Stimulated activated CD8-positive, alpha-beta memory T cell treated with anti-CD3 and anti-CD28 coated beads, Interleukin-12 subunit alpha, Interleukin-12 subunit beta, amount 100 ng/mL, for 1 hour (primary cell): ENCODE data around the gene ZNF576.
"Not testable (repeated sequence)": the region's sequence is repeated elsewhere in the genome, so short reads cannot be mapped to it uniquely, and the experiment has no call there.

Source experiments
- DNase-seq: peaks from one replicate; pipeline ENCODE4 v3.0.0-alpha.2; 2020; ENCODE audit warnings: low read depth

Gene ZNF576

DNA sequence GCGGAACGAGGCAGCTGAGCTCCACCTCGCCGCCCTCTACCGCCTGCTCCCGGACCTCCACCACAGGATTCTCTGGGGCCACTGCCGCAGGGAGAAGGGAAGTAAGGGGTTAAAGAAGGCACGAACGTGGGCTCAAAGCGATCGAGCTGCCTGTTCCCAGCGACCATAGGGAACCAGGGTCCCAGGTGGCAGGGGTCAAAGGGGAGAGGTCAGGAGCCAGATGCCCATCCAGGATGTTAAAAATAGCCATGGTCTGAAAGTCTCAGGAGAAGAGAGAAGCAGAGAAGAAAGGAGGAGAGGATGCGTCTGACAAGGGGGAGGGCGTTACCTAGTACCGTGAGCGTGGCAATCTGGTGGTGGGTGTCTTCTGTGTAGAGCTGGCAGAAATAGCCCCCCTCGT lies 30.4 kb downstream of the ZNF576 start:
- no peak for DNase-seq

DNA sequence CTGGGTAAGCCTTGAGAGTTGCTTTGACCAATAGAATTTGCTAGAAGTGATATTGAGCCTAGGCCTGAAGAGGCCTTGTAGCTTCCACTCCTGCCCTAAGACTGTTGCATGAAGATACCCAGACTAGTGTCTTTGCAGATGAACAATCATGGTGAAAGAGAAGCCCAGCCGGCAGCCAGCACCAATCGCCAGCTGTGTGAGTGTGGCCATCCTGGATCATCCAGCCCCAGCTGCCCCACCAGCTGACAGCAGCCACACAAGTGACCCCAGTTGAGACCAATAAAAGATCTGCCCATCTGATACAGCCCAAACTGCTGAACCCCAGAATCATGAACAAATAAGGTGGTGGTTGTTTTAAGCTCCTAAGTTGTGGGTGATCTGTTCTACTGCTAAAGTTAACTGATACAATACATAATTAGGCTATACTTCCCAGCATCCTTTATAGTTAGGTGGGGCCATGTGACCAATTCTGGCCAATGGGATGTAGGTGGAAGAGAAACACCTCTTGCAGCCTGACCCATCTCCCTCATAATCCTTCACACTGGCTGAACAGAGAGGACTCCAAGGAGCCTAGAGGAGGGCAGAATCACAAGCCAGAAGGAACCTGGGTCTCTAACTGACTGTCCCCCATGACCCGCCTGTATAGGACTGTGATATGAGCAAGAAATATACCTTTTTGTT lies 32.4 kb downstream of the ZNF576 start:
- no peak for DNase-seq

DNA sequence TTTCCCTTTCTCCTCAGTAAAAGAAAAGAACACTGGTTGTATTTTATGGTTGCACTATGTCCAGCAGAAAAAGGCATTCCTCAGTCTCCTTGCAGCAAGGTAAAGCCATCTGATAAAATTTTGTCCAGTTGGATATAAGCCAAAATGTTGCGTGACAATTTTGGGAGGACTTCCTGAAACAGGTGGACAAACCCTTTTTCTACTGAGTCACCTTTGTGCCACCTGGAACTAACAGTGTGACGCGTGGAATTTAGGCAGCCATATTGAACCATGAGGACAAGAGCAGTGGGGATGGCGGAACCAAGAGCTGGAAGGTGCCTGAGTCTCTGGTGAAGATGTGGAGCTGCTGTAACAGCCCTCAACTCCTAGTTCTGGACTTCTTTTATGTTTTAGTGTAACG lies 35.1 kb downstream of the ZNF576 start:
- no peak for DNase-seq

DNA sequence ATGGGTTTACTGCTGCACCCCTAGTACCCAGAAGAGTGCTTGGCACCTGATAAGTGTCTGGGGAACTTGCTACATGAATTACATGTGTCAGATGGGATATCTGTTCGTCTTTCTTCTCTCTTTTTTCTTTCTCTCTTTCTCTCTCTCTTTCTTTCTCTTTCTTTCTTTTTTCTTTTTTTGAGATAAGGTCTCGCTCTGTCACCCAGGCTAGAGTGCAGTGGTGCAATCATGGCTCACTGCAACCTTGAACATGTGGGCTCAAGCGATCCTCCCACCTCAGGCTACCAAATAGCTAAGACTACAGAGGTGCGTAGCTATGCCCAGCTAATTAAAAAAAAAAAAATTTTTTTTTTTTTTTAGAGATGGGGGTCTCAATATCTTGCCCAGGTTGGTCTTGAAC lies 37.1 kb downstream of the ZNF576 start:
- DNase-seq = no peak

DNA sequence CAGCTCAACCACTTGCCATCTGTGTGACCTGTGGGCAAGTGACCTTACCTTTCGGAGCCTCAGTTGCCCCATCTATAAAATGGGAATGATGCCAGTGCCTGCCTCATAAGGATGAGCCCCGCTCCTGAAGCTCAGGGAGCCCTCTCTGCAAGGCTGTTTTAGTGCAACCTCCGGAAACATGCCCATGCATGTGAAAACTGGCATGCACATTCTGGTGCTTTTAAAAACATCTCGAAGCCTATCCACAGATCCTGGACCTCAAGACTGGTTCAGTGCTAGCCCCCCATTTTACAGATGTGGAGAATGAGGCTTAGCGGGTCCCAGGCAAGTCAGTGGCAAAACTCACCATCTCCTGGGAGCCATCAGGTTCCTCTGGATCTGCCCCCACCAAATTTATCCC lies 37.7 kb downstream of the ZNF576 start:
- DNase-seq = no peak

DNA sequence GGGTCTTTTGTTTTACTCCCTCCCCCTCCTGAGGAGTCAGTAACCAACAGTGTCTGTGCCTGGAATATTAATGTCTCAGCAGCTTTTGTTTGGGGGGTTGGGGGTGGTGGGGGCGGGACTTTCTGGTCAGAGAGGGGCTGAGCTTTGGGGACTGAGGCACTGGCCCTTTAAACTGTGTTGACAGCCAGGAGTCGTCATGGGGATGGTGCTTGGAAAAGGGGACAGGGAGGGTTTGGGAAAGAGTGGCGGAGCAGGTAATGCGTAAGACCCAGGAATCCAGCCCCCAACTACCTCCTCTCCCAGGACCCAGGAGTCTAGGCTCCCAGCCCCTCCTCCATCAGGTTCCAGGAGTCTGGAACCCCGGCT lies 38.1 kb downstream of the ZNF576 start:
- no peak for DNase-seq

DNA sequence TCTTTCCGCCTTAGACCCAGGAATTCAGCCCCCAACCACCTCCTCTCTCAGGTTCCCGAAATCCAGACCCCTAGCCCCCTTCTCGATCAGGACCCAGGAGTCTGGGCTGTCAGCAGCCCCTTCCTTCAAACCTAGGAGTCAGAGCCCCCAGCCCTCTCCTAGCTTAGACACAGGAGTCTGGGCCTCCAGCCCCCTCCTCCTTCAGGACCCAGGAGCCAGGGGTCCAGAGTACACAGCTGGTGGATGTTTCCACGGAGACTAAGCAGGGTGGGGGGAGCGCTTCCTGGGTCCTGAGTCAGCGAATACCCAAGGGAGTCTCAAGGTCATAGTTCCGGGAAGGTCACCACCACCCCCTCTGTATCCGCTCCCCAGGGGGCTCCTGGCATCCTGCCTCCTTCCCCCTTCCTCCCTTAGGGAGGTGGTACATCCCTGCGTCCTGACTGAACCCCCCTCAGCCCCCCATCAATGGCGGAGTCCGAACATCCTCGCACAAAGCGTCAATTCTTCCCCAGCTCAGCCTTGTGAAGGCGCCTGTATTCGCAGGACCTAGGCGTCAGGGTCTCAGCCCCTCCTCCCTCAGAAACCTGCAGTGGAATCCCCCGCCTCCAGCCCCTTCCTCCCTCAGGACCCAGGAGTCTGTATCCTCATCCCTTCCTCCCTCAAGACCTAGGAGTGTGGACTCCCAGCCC lies 38.6 kb downstream of the ZNF576 start:
- DNase-seq = no peak

DNA sequence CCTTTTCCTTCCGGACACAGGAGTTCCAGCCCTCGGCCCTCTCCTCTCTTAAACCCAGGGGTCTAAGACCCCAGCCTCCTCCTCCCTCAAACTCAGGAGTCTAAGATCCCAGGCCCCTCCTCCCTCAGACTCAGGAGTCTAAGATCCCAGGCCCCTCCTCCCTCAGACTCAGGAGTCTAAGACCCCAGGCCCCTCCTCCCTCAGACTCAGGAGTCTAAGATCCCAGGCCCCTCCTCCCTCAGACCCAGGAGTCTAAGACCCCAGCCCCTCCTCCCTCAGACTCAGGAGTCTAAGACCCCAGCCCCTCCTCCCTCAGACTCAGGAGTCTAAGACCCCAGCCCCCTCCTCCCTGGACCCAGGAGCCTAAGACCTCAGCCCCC lies 39.2 kb downstream of the ZNF576 start:
- not testable (repeated sequence) for DNase-seq

DNA sequence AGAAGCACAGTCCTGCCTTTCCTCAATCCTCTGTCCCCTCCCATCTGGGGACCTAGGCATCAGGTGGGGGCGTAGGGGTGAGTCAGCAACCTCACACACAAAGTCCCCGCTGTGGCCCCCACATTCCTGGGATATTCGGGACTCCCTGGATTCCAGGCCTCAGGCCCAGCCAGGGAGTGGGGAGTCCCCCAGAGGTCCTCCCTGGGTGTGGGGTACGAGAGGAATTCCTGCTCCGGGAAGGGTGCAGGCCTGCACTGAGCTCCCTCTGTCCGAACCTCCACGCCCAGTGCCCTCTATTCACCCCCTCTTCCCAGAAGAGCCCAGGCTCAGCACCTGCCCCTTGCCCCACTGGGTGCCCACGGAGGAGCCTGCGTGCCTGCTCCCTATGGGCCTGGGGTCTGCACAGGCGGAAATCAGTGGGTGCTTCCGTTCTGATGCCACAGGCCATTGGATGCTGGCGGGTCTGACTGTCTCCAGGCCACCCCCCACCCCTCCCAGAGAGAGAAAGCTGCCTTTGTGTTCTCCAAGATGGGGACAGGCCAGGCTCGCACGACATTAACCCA lies 39.8 kb downstream of the ZNF576 start:
- DNase-seq = no peak

DNA sequence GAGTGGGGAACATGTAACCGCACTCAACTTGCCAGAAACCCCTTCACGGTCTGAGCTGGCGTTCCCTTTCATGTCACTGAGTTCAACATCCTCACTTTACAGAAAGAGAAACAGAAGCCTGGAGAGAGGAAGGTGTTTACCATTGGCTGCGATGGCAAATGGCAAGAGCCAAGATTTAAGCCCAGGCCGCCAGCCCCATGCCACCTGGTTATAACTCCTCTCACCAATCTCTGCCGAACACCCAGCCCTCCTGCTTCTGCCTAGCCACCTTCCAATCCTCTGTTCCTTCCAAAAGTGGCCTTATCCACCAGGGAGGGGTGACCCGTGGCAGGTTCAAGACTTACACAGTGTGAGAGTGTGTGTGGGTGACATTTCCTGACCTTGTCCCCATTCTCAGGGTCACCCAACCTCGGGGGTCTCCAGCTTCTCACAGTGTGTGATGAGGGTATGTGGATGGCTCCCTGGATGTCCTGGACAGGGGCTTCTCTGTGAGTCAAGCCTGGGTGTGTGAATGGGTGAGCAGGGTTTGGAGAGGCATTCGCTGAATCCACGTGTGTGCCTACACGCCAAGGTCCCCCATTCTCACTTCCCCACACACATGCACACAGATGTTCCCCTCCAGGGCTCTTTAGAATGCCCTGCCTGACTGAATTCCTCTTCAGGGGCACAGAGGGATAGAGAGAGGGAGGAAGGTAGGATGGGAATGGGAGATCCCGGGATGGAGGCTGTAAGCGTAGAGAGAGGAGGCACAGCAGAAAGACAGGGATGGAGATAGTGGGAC lies 42.0 kb downstream of the ZNF576 start:
- no peak for DNase-seq

DNA sequence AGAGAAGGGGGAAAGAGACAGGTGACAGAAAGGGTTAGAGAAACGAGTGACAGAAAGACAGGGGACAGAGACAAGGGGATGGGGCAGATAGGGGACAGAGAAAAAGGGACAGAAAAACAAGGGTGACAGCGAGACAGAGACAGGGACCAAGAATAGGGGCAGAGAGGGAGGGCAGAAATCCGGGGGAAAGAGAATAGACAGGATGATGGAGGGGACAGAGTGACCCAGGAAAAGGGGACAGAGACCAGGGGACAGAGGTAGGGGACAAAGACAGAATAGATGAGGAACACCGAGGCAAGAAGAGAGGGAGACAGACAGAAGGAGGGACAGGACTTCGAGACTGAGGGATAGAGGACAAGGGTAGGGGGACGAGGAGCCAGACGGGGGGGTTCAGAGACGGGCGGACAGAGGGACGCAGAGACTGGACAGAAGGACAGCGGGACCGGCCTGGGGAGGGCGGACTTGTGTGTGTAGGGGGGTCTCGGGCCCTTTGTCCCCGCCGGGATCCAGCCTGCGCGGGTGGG lies 42.7 kb downstream of the ZNF576 start:
- DNase-seq = no peak

DNA sequence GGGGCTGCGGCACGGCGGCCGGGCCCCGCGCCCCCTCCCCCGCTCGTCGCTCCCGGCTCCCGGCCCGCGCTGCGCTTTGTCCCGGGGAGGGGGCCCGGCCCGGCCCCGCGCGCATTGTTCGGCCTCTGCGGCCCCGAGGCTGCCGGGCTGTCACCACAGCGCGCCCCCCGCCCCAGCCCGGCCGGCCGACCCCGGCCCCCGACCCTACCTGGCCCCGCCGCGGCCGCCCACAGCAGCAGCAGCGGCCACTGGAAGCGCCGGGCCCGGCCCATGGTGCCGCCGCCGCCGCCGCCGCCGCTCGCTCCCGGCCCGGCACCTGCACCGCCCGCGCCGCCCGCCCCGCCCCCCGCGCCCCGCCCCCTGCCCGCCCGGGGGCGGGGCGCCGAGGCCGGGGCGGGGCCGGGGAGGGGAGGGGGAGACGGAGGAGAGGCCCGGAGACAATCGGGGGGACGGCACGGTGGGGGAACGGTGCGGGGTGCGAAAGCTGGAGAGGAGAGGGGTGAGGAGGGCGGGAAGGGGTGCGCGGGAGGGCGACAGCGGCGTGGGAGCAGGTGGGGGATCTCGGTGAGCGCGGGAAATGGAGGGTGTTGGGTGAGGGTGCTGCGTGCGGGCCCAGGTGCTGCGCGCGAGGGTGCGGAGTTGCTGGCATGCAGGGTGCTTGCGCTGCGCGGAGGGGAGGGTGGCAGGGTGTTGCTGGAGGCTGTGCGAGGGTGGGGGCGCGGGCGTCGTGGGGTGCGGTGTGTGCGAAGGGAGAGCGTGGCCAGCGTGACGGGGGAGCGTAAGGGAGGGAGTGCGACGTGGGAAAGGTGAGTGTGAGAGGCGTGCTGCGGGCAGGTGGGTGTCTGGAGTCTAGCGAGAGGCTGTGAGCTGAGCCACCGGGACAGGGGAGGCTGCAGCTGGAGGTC lies 43.4 kb downstream of the ZNF576 start, which contains the start of gene CADM4:
Gene CADM4, minus strand, starts transcription at position 332 of the 905 bp plus-strand sequence. Its CDS starts 60 bp downstream, at position 272.
- no peak for DNase-seq

DNA sequence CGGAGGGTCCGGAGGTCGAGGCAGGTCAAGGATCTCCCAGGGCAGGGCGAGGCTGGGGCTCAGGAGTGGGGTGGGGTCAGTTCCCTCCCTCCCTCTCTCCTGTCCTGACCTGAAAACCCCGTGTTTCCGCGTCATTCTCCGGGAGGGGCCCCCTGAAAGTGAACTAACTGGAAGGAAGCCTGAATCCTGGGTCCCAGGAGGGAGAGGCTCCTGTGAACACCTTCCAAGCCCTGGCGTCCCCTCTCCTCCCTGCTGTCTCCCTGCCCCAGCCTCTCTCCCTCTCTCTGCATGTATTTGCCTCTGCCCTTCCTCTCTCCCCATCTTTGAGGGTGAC lies 44.0 kb downstream of the ZNF576 start:
- DNase-seq = no peak

DNA sequence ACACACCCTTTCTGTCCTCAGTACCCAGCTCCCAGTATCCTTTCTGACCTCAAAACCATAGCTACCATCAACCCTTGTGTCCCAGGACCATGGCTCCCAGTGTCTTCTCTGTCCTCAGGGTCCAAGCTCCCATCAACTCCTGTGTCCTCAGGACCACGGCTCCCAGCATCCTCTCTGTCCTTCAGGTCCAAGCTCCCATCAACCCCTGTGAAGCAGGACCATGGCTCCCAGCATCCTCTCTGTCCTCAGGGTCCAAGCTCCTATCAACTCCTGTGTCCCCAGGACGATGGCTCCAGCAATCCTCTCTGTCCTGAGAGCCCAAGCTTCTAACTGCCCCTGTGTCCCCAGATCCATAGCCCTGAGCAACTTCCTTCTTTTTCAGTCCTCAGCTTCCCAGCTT lies 44.9 kb downstream of the ZNF576 start:
- no peak for DNase-seq

DNA sequence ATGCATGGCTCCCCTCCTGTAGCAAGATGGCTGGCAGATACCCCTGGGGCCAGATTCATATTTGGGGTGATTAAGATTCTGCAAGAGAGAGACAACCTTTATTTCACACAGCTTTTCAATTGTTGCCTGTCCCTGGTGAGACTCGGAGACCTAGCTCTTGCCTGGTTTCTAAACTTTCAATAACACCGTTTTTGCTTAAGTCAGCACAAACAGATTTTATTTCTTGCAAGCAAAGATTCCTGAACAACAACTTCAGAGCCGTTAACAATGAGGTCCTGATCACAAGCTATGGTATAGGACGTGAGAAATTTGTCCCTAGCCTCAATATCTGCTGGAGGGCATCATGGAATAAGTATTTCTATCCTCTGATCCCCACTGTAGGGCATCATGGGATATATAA lies 46.1 kb downstream of the ZNF576 start:
- no peak for DNase-seq

DNA sequence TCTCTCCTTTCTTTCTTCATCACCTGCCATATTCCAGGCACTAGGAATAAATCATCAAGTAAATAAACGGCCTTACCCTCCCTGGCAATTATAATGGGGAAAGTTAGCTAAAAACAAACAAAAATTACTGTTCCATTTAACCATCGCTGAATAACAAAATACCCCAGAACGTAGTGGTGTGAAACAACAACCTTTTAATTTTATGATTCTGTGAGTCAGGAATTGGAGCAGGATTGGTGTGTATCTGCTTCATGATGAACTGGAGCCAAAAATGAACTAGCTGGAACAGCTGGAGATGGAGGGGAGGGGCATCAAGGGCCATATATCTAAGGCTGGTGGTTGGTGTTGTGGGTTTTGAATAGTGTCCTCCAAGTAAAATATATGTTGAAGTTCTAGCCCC lies 46.9 kb downstream of the ZNF576 start:
- DNase-seq = no peak

DNA sequence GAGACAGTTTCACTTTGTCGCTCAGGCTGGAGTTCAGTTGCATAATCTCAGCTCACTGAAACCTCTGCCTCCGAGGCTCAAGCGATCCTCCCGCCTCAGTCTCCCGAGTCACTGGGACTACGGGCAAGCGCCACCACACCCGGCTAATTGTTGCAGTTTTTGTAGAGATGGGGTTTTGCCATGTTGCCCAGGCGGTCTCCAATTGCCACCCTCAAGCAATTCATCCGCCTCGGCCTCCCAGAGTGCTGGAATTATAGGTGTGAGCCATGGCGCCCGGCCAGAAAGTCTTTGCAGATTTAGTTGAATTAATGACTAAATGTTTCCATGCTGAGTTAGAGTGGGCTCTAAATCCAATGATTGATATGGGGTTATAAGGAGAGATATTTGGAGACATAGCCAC lies 47.8 kb downstream of the ZNF576 start:
- no peak for DNase-seq

DNA sequence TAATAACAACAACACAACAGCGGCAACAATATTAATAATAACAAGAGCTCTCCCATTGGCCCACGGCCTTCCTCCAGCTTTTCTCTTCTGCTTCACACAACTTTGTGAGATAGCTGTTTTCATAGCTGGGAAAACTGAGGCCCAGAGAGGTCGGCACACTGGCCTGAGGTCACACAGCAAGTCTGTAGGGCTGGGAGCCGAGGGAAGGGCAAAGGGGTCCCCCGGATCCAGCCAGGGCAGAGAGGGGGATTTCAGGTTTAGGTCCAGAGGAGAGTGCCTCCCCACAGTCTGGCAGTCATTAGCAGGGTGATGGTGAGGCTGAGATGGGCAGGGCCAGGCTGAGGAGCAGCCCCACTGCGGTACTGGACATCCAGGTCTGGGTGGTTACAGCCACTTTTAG lies 52.2 kb downstream of the ZNF576 start:
- DNase-seq = no peak

DNA sequence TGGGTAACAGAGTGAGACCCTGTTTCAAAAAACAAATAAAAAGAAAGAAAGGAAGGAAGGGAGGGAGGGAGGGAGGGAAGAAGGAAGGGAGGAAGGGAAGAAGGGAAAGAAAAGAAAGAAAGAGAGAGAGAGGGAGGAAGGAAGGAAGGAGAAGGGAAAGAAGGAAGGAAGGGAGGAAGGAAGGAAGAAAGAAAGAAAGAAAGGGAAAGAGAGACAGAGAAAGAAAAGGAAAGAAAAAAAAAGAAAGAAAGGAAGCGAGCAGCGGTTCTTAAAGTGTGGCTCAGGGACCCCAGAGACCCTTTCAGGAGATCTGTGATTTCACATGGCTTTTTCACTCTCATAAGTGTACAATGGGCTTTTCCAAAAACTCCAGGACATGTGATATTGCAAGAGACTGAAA lies 53.1 kb downstream of the ZNF576 start:
- no peak for DNase-seq

DNA sequence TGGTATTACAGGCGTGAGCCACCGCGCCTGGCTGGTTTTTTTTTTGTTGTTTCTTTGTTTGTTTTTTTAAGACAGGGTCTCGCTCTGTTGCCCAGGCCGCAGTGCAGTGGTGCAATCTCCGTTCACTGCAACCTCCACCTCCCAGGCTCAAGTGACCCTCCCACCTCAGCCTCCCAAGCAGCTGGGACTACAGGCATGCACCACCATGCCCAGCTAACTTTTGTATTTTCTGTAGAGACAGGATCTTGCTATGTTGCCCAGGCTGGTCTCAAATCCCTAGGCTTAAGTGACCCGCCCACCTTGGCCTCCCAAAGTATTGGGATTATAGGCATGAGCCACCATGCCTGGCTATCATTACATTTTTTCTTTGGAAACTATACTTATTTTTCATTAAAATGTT lies 53.9 kb downstream of the ZNF576 start:
- DNase-seq = not testable (repeated sequence)
